ENCODE results near the gene ICA1L.
"Not testable (repeated sequence)": the region's sequence is repeated elsewhere in the genome, so short reads cannot be mapped to it uniquely, and the experiment has no call there.

ICA1L gene

GRCh38 chr2:202848813-202849212, 22.8 kb downstream of the ICA1L start:
- DNase-seq (ENCODE audit: extremely low read depth in 1 of 2, low read depth in 1 of 2), result no peak

DNA sequence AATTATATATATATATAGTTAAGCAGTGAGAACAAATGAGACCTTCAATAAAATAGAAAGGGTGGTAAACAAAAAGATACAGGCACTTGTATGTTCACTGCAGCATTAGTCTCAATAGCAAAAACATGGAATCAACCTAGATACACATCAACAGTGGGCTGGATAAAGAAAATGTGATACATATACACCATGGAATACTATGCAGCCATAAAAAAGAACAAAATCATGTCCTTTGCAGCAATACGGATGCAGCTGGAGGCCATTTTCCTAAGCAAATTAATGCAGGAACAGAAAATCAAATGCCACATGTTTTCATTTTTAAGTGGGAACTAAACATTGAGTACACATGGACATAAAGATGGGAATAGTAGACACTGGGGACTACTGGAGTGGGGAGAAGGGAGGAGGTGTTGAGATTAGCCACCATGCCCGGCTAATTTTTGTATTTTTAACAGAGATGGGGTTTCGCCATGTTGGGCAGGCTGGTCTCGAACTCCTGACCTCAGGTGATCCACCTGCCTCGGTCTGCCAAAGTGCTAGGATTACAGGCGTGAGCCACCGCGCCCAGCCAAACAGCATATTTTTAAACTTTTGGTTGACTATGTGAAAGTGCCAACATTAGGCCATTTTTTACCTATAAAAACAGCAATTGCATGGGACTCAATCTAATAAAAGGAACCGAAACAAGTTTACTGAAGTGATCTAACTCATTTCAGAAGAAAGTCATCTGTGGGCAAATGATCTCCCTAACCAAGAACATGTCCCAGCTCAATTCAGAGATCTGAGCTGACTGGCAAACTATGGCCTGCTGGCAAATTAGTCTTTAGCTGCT, 23.7 kb downstream of the ICA1L start:
- no peak for DNase-seq (ENCODE audit: extremely low read depth in 1 of 2, low read depth in 1 of 2)

DNA sequence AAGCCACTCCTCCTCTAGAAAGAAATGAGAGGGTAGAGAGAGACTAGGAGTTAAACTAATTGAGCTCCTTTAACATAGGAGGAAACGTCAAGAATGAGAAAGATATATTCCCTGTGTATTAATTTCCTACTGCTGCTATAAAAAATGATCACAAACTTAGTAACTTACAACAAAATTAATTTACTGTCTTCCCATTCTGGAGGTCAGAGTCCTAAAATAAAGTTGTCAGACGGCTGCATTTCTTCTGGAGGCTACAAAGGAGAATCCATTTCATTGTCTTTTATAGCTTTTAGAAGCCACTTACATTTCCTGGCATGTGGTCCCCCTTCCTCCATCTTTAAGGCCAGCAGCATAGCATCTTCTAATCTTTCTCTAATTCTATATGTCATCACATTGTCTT, 26.9 kb downstream of the ICA1L start:
- DNase-seq (ENCODE audit: extremely low read depth in 1 of 2, low read depth in 1 of 2), result no peak

DNA sequence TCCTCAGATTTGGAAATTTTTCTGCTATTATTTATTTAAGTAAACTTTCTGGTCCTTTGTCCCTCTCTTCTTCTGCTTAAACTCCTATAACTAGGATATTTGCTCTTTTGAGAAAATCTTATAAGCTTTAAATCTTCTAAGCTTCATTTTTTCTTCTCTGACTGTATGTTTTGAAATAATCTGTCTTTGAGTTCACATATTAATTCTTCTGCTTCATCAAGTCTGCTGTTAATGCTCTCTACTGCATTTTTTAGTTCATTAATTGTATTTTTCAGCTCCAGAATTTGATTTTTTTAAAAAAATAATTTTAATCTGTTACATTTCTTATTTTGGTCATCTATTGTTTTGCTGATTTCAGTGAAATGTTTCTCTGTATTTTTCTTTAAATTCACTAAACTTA, 28.9 kb downstream of the ICA1L start:
- DNase-seq (ENCODE audit: extremely low read depth in 1 of 2, low read depth in 1 of 2), result no peak

- DNase-seq (ENCODE audit: extremely low read depth in 1 of 2, low read depth in 1 of 2), result no peak
Measured at GRCh38 chr2:202841090-202841867, 30.3 kb downstream of the ICA1L start.

DNA sequence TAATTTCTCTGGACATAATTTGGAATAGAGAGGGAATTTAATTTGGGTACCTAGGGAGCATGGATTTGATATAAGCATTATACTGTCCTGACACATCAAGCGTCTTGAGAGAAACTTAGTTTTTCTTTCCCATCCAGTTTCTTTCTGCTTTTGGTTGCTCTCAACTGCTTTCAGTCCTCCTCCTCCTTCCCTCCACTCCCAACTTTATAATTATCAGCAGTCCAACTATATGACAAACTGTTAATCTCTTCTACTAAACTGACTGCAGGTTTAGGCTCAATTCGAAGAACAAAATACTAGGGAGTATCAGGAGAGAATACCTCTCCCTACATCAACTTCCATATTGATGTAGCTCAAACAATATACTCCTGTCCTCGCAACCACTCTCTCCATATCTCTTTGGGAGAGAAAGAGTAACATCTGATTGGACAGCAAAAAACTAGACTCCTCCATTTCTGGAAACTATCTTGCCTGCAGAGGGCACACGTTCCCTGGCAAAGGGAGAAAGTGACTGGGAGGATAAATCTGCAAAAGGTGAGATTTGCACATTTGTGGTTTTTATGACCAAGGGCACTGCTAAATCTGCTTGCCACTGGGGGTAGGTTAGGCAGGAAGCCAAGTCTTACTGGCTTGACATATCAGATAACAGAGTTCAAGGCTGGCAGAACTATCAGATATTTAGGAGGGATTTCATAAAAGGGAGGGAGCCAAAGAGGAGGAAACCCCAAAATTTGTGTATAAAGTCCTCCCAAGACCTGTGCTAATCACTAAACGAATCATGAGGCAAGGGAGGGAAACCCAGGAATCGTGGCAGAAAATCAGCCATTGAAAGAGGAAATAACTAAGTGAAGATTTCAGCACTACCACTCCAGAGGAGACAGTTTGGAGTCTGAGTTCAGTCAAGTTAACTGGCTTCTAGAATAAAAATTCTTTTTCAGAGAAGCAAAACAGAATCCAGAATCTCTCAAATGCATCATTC, 40.0 kb downstream of the ICA1L start:
- DNase-seq (ENCODE audit: extremely low read depth in 1 of 2, low read depth in 1 of 2), result peak; percentile 4 to 6

DNA sequence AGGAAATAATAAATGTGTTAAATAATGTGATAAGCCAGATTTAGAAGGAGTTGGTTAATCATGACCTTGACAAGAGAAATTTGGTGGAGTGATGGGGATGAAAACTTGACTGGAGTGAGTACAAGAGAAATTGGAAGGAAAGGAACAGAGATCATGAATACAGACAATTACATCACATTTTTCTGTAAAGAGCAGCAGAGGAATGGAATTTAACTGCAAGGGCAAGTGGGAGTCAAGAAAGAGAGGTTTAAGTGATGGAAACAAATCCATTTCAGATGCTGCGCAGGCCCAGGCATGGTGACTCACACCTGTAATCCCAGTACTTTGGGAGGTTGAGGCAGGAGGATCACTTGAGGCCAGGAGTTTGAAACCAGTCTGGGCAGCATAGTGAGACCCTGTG, 46.7 kb downstream of the ICA1L start:
- no peak for DNase-seq (ENCODE audit: extremely low read depth in 1 of 2, low read depth in 1 of 2)

GRCh38 chr2:202822411-202822810, 49.2 kb downstream of the ICA1L start:
- DNase-seq (ENCODE audit: extremely low read depth in 1 of 2, low read depth in 1 of 2), result no peak

- DNase-seq (ENCODE audit: extremely low read depth in 1 of 2, low read depth in 1 of 2), result no peak
Measured at GRCh38 chr2:202821206-202822160, 50.1 kb downstream of the ICA1L start.

GRCh38 chr2:202818321-202818720, 53.2 kb downstream of the ICA1L start:
- no peak for DNase-seq (ENCODE audit: extremely low read depth in 1 of 2, low read depth in 1 of 2)

- no peak for DNase-seq (ENCODE audit: extremely low read depth in 1 of 2, low read depth in 1 of 2)
Measured at GRCh38 chr2:202817771-202818170, 53.8 kb downstream of the ICA1L start.

DNA sequence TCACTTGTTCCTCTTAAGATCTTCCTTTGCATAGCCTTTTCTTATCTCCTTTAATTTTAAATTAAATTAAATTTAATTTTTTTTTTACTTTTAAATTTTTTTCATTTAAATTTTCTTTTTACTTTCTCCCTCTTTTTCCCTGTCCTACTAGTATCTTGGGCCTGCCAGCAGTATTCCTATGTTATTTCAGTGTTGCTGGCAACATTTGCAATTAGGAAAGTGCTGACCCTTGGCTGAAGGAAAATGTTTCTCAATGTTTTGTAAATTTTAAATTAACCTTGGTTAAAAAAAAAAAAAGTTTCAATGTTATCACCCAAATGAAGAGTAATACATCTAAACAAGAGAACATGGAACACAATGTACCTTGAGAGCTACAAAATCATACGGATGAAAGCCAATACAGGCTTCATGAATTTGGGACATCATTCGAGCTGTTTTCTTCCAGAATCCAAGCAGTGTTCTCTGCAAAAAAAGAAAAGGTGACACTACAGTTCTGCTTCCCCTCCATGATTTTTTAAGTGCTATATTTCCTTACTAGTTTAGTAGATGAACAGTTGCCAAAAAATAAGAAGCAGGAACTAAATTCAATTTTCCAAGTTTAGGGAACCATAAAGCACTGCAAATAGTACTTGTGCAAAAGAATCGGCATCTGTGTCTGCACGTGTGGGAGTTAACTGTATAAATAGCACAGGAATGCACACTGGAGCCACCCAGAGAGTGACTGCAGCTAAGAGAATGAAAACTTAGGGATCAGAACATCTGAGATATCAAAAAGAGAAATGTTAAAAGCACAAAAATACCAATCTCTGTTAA, 55.8 kb downstream of the ICA1L start:
- no peak for DNase-seq (ENCODE audit: extremely low read depth in 1 of 2, low read depth in 1 of 2)

DNA sequence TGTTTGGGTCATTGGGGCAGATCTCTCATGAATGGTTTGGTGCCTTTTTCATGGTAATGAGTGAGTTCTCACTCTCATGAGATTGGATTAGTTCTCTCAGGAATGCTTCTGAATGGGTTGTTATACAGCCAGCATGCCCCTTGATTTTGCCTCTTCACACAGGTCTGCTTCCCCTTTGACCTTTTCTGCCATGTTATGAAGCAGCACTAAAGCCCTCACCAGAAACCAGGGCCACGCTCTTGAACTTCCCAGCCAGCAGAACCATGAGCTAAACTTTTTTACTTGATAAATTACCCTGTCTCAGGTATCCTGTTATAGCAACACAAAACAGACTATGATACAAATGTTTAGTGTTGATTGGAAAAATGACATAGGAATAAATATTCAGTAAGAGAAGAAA, 57.3 kb downstream of the ICA1L start:
- no peak for DNase-seq (ENCODE audit: extremely low read depth in 1 of 2, low read depth in 1 of 2)

- DNase-seq (ENCODE audit: extremely low read depth in 1 of 2, low read depth in 1 of 2), result no peak
Measured at GRCh38 chr2:202813387-202813786, 58.2 kb downstream of the ICA1L start.

GRCh38 chr2:202808754-202809153, 62.8 kb downstream of the ICA1L start:
- no peak for DNase-seq (ENCODE audit: extremely low read depth in 1 of 2, low read depth in 1 of 2)

- DNase-seq (ENCODE audit: extremely low read depth in 1 of 2, low read depth in 1 of 2), result not testable (repeated sequence)
Measured at GRCh38 chr2:202807431-202808138, 64.0 kb downstream of the ICA1L start.

GRCh38 chr2:202805911-202806310, 65.7 kb downstream of the ICA1L start:
- not testable (repeated sequence) for DNase-seq (ENCODE audit: extremely low read depth in 1 of 2, low read depth in 1 of 2)

DNA sequence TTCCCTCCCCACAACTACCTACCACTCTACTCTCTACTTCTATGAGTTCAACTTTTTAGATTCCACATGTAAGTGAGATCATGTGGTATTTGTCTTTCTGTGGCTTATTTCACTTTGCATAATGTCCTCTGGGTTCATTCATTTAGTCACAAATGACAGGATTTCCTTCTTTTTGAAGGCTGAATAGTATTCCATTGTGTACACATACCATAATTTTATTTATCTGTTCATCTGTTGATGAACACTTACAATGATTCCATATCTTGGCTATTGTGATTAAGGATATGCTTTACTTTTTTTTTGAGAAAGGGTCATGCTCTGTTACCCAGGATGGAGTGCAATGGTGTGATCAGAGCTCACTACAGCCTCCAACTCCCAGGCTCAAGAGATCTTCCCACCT, 73.6 kb downstream of the ICA1L start:
- DNase-seq (ENCODE audit: extremely low read depth in 1 of 2, low read depth in 1 of 2), result no peak

Measured in activated CD8-positive, alpha-beta memory T cell treated with anti-CD3 and anti-CD28 coated beads for 1 hour (primary cell).